Activated CD4-positive, alpha-beta memory T cell treated with anti-CD3 and anti-CD28 coated beads, Interleukin-2, amount 10 ng/mL, durations not matched to agents 7 days and 5 days (primary cell): ENCODE data around the gene PRKCE. TPM values are rescaled to one million over a fixed set of nuclear protein-coding genes. Genes with fewer than 3 reads are reported as not detected.

Experiments used
- CTCF ChIA-PET: fragments of 350-600 bp; sonication (Branson Sonifier 250); formaldehyde crosslinking; loops from one replicate; lab custom pipeline; 2021; ENCODE audit warnings: antibody characterized with exemption, inconsistent platforms; lab: Charles Lee
- POLR2A ChIA-PET: fragments of 350-600 bp; sonication (Branson Sonifier 250); formaldehyde crosslinking; loops from one replicate; lab custom pipeline; 2021; ENCODE audit warnings: antibody characterized with exemption; lab: Charles Lee
- DNase-seq: peaks from one replicate; pipeline ENCODE4 v3.0.0-alpha.2; 2020
- H3K27ac Mint-ChIP-seq: one replicate; pipeline ENCODE4 v1.8.0; 2021; ENCODE audit warnings: mild to moderate bottlenecking, mixed read lengths
- H3K27me3 Mint-ChIP-seq: one replicate; pipeline ENCODE4 v1.8.0; 2021; ENCODE audit warnings: mixed read lengths
- H3K36me3 Mint-ChIP-seq: one replicate; pipeline ENCODE4 v1.8.0; 2021; ENCODE audit warnings: low read depth, mixed read lengths
- H3K4me1 Mint-ChIP-seq: one replicate; pipeline ENCODE4 v1.8.0; 2021; ENCODE audit warnings: mixed read lengths
- H3K4me3 Mint-ChIP-seq: one replicate; pipeline ENCODE4 v1.8.0; 2021; ENCODE audit warnings: mild to moderate bottlenecking, mixed read lengths
- H3K9me3 Mint-ChIP-seq: one replicate; pipeline ENCODE4 v1.8.0; 2021; ENCODE audit warnings: mixed read lengths
- total RNA-seq, 2 experiments: library from RNA; stranded (reverse); gene quantifications; one replicate each; pipeline ENCODE4 v1.2.3, GENCODE V29; 2021

The PRKCE gene
- total RNA-seq, 2 experiments from 2014 or later: 20.6 to 23.3 TPM

DNA sequence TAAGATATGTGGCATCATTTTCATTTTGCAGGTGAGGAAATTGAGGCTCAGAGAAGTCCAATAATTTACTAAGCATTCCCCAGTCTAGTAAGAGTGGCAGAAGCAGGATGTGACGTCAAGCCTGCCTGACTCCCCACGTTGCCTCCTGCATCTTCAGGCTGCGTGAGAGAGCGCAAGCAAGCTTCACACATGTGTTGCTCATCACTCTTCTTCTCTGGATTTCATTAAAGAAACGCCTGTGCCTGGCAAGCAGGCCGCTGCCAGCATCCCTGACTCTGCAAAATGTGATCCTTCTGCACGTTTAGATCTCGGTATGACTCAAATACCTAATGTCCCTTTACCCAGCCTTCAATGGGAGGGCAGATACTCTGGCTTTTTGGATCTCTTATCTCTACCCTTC, 96.8 kb downstream of the PRKCE start:
- H3K4me1 Mint-ChIP-seq: peaks cover 8% of the 10 kb centered on the region
- H3K27ac Mint-ChIP-seq: no peak overlapping the region
- H3K36me3 Mint-ChIP-seq: peaks cover 7% of the 10 kb centered on the region
- no peak for DNase-seq
- H3K9me3 Mint-ChIP-seq: peaks cover 4% of the 10 kb centered on the region
- ChIA-PET CTCF (no interaction called here), POLR2A (no interaction called here)
- no peak overlapping the region for H3K4me3 Mint-ChIP-seq
- H3K27me3 Mint-ChIP-seq: no peaks in the 10 kb centered on the region

DNA sequence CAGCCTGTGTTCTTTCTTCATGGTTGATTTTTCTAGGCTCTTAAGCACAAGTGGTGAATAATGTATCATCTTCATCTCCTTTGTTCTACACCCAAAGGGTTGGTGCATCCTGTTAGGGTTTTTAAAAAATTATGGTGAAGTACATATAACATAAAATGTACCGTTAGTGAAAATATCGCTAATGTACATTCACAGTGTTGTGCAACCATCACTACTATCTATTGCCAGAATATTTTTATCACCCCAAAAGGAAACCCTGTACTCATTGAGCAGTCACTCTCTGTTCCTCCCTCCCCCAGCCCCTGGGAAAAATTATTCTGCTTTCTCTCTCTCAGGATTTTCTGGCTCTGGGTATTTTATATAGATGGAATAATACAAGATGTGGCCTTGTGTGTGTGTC, 98.5 kb downstream of the PRKCE start:
- ChIA-PET POLR2A (no interaction called here), CTCF (no interaction called here)
- H3K27me3 Mint-ChIP-seq: no peaks in the 10 kb centered on the region
- peaks cover 8% of the 10 kb centered on the region for H3K4me1 Mint-ChIP-seq
- H3K9me3 Mint-ChIP-seq: peaks cover 4% of the 10 kb centered on the region
- no peak overlapping the region for H3K27ac Mint-ChIP-seq
- H3K36me3 Mint-ChIP-seq: peaks cover 7% of the 10 kb centered on the region
- DNase-seq: no peak
- H3K4me3 Mint-ChIP-seq: no peak overlapping the region

- no peak for DNase-seq
- Mint-ChIP-seq H3K4me1 (peaks cover 8% of the 10 kb centered on the region), H3K27me3 (no peaks in the 10 kb centered on the region), H3K4me3 (no peak overlapping the region), H3K27ac (no peak overlapping the region), H3K36me3 (peaks cover 7% of the 10 kb centered on the region), H3K9me3 (peaks cover 4% of the 10 kb centered on the region)
- ChIA-PET POLR2A (no interaction called here), CTCF (no interaction called here)
Measured at GRCh38 chr2:45750484-45750883, 99.0 kb downstream of the PRKCE start.

DNA sequence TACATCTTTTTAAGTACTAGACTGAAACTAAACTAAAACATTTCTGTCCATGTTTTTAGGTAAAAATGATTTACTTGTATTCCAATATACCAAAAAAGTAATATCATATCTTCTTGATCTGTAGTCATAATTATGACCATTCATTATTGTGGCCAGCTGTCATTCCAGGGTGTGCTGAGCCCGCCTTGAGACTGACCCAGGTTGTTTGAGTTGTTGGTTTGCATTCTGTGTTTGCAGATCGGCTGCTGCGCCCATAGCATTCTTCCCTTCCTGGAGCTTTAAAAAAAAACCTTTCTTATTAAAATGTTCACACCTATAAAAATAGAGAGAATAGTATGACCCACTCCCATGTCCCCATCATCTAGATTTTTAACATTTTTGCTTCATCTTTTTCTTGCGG, 101.9 kb downstream of the PRKCE start:
- Mint-ChIP-seq H3K36me3 (no peaks in the 10 kb centered on the region), H3K9me3 (no peaks in the 10 kb centered on the region), H3K4me3 (no peak overlapping the region), H3K4me1 (peaks cover 10% of the 10 kb centered on the region), H3K27ac (no peak overlapping the region), H3K27me3 (no peaks in the 10 kb centered on the region)
- CTCF ChIA-PET: no interaction called here
- DNase-seq: no peak
- POLR2A ChIA-PET: no interaction called here

GRCh38 chr2:45754131-45755010, 102.9 kb downstream of the PRKCE start:
- H3K4me1 Mint-ChIP-seq: peaks cover 8% of the 10 kb centered on the region
- POLR2A ChIA-PET: no interaction called here
- no peak overlapping the region for H3K27ac Mint-ChIP-seq
- H3K4me3 Mint-ChIP-seq: no peak overlapping the region
- DNase-seq: no peak
- no peaks in the 10 kb centered on the region for H3K9me3 Mint-ChIP-seq
- no peaks in the 10 kb centered on the region for H3K36me3 Mint-ChIP-seq
- H3K27me3 Mint-ChIP-seq: no peaks in the 10 kb centered on the region
- CTCF ChIA-PET: no interaction called here

- Mint-ChIP-seq H3K36me3 (no peaks in the 10 kb centered on the region), H3K27ac (no peak overlapping the region), H3K4me3 (no peak overlapping the region), H3K9me3 (no peaks in the 10 kb centered on the region), H3K27me3 (no peaks in the 10 kb centered on the region), H3K4me1 (peaks cover 6% of the 10 kb centered on the region)
- DNase-seq: no peak
- ChIA-PET POLR2A (no interaction called here), CTCF (interaction anchor here (1.0 kb wide), 1 partner anchor 23 kb away, joined by 3 read pairs; no protein-coding TSS in a partner anchor)
Measured at GRCh38 chr2:45755585-45756335, 104.3 kb downstream of the PRKCE start.

DNA sequence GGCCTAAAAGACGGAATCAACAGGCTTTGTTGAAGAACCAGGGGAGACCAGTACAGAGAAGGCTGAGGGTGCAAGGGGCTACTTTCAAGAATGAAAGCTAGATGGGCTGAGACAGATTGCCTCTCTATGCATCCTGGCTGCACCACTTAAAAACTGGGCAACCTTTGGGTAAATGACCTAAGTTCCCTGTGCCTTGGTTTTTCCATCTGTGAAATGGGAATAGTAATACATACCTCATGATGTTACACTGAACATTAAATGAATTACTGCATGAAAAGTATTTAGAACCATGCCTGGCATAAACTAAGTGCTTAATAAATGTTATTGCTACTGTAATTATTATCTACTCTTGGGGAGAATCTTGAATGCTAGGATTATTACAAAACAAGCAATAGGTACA, 106.5 kb downstream of the PRKCE start:
- Mint-ChIP-seq H3K4me1 (peaks cover 1% of the 10 kb centered on the region), H3K4me3 (no peak overlapping the region), H3K36me3 (no peaks in the 10 kb centered on the region), H3K27me3 (no peaks in the 10 kb centered on the region), H3K9me3 (no peaks in the 10 kb centered on the region), H3K27ac (no peak overlapping the region)
- ChIA-PET POLR2A (no interaction called here), CTCF (no interaction called here)
- DNase-seq: no peak

GRCh38 chr2:45759310-45759851, 107.9 kb downstream of the PRKCE start:
- no peaks in the 10 kb centered on the region for H3K9me3 Mint-ChIP-seq
- no peaks in the 10 kb centered on the region for H3K36me3 Mint-ChIP-seq
- DNase-seq: no peak
- H3K4me3 Mint-ChIP-seq: no peak overlapping the region
- no peak overlapping the region for H3K27ac Mint-ChIP-seq
- H3K4me1 Mint-ChIP-seq: peaks cover 1% of the 10 kb centered on the region
- ChIA-PET CTCF (interaction anchor here (0.6 to 1.9 kb wide), 3 partner anchors 8 to 19 kb away, joined by 3 to 7 read pairs (median 4); no protein-coding TSS in a partner anchor), POLR2A (no interaction called here)
- H3K27me3 Mint-ChIP-seq: no peaks in the 10 kb centered on the region

- H3K36me3 Mint-ChIP-seq: no peaks in the 10 kb centered on the region
Measured at GRCh38 chr2:45761635-45762034, 110.2 kb downstream of the PRKCE start.

GRCh38 chr2:45763255-45763654, 111.8 kb downstream of the PRKCE start:
- Mint-ChIP-seq H3K4me1 (no peaks in the 10 kb centered on the region), H3K36me3 (no peaks in the 10 kb centered on the region), H3K4me3 (no peak overlapping the region), H3K27ac (no peak overlapping the region), H3K9me3 (no peaks in the 10 kb centered on the region), H3K27me3 (peaks cover 2% of the 10 kb centered on the region)
- POLR2A ChIA-PET: interaction anchor here (0.5 kb wide), 1 partner anchor 39 kb away, joined by 3 read pairs; no protein-coding TSS in a partner anchor
- DNase-seq: no peak
- CTCF ChIA-PET: no interaction called here

More at GRCh38 chr2:45761635-45762034, 110.2 kb downstream of the PRKCE start:
- Mint-ChIP-seq H3K9me3 (no peaks in the 10 kb centered on the region), H3K4me1 (no peaks in the 10 kb centered on the region), H3K27ac (no peak overlapping the region), H3K27me3 (no peaks in the 10 kb centered on the region), H3K4me3 (no peak overlapping the region)
- no peak for DNase-seq
- CTCF ChIA-PET: no interaction called here
- POLR2A ChIA-PET: no interaction called here

DNA sequence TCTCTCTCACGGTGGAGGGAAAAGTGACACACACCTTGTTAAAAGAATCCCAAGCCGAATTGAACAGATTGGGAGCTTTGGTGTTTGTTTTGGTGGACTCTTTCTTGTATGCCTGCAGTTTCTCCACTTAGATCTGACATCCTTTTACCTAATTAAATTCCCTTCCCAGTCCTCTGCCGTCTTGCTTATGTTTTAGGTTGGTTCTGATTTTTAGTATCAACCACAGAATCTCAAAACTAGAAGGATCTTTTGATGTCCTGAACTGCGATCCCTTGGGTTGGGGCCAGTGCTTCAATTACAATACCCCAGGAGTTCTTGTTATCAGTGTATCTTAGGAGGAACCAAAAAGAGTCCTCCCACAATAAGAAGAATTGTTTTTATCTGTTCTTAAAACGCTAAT, 112.3 kb downstream of the PRKCE start:
- POLR2A ChIA-PET: no interaction called here
- Mint-ChIP-seq H3K27ac (no peak overlapping the region), H3K27me3 (peaks cover 2% of the 10 kb centered on the region), H3K4me1 (no peaks in the 10 kb centered on the region), H3K9me3 (no peaks in the 10 kb centered on the region), H3K36me3 (no peaks in the 10 kb centered on the region), H3K4me3 (no peak overlapping the region)
- DNase-seq: no peak
- CTCF ChIA-PET: interaction anchor here (1.1 to 2.1 kb wide), 3 partner anchors 15 to 120 kb away, joined by 3 to 11 read pairs (median 3); no protein-coding TSS in a partner anchor

DNA sequence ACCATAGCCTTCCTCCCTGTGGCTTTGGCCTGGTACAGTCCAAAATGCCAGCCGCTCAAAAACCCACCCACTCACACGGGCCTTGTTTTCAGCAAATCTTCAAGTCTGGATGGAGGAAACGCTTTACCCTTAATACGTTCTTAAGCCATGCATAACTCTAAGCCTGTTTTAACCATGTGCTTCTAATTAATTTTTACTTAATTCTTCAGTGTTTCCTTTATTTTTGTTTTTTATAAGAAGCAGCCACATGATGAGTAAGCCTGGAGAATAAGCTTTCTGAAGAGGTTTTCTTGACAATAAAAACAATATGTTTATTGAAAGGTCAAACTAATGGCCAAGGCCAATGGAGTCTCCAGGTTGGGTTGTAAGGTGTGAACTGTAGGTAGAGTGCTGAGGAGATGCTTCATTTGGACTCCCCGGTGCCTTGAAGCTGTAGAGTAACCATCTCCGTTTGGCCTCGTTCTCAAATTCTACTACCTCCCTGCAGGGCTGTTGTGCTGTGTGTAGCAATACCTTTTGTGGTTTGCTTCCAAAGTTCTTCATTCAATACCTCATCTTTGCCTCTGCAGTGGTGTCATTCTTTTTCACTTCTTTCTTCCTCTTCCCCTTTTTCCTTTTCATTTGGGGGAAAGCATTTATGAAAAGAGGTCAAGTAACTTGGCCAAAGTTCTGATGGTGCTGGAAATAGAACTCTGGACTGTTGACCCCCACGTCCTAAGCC, 113.7 kb downstream of the PRKCE start:
- ChIA-PET POLR2A (no interaction called here), CTCF (interaction anchor here (1.1 to 2.1 kb wide), 3 partner anchors 14 to 121 kb away, joined by 3 to 11 read pairs (median 3); no protein-coding TSS in a partner anchor)
- no peak for DNase-seq
- Mint-ChIP-seq H3K27me3 (peaks cover 2% of the 10 kb centered on the region), H3K4me3 (no peak overlapping the region), H3K36me3 (no peaks in the 10 kb centered on the region), H3K27ac (no peak overlapping the region), H3K4me1 (no peaks in the 10 kb centered on the region), H3K9me3 (no peaks in the 10 kb centered on the region)
